Peyer's patch (tissue), 4 donors: ENCODE results near the gene VCL.

ENCODE experiments used
- POLR2A ChIP-seq, 2 donors: fragments of 450-650 bp; IDR thresholded peaks; one replicate each; pipeline ENCODE4 v1.5.1; 2017; ENCODE audit warnings: antibody characterized with exemption in 2 of 2, mild to moderate bottlenecking in 2 of 2, moderate library complexity in 2 of 2
- TF ChIP-seq, protein P1 (sequence below), 6 experiments: fragments of 450-650 bp in 4 of 6; fragments of 200-600 bp in 2 of 6; sonication (generic) in 1 of 6; IDR thresholded peaks; one replicate each; pipeline ENCODE4 v1.5.1; 2017 to 2019; ENCODE audit warnings: antibody characterized with exemption in 6 of 6, mild to moderate bottlenecking in 3 of 6, moderate library complexity in 1 of 6

DNA sequence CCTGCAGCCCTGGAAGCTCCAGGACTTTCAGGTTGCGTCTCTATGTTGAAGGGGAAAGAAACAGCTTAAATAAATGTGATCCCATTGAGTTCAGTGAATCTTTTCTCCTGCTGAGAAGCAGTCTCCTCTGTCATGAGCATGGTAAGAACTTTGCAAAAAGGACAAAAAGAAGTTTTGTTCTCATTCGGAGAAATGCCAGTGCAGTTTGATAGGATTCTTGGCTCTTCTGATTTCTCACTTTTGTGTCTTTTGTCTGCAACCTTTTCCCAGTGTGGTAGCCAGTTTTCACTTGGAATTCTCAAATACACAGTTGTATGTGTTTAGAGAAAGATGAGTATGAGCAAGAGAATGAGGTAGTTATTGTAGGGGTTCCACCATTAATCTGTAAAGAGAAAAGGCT lies 88.4 kb downstream of the VCL start:
- TF ChIP-seq, protein P1, sequence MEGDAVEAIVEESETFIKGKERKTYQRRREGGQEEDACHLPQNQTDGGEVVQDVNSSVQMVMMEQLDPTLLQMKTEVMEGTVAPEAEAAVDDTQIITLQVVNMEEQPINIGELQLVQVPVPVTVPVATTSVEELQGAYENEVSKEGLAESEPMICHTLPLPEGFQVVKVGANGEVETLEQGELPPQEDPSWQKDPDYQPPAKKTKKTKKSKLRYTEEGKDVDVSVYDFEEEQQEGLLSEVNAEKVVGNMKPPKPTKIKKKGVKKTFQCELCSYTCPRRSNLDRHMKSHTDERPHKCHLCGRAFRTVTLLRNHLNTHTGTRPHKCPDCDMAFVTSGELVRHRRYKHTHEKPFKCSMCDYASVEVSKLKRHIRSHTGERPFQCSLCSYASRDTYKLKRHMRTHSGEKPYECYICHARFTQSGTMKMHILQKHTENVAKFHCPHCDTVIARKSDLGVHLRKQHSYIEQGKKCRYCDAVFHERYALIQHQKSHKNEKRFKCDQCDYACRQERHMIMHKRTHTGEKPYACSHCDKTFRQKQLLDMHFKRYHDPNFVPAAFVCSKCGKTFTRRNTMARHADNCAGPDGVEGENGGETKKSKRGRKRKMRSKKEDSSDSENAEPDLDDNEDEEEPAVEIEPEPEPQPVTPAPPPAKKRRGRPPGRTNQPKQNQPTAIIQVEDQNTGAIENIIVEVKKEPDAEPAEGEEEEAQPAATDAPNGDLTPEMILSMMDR (IDR thresholded peaks at IDR 0.05): no peak
- TF ChIP-seq POLR2A (IDR thresholded peaks at IDR 0.05): no peak
